Tibial nerve (tissue), 4 donors: ENCODE results near the gene OR4D11.

Experiments
- CTCF ChIP-seq, 5 experiments: fragments of 200-600 bp in 3 of 5; fragments of 450-650 bp in 2 of 5; sonication (generic) in 3 of 5; IDR thresholded peaks; one replicate each; pipeline ENCODE4 v1.5.1; 2016 to 2019; ENCODE audit warnings: antibody characterized with exemption in 5 of 5, mild to moderate bottlenecking in 3 of 5, moderate library complexity in 2 of 5
- EP300 ChIP-seq, 2 donors: sonication (generic); formaldehyde crosslinking; IDR thresholded peaks; one replicate each; pipeline ENCODE4 v1.6.1; 2017; ENCODE audit warnings: antibody characterized with exemption in 2 of 2, mild to moderate bottlenecking in 1 of 2
- POLR2A ChIP-seq, 2 donors: fragments of 450-650 bp; IDR thresholded peaks; one replicate each; pipeline ENCODE4 v1.6.1; 2017; ENCODE audit warnings: antibody characterized with exemption in 2 of 2, mild to moderate bottlenecking in 2 of 2, moderate library complexity in 2 of 2

GRCh38 chr11:59548309-59548656 lies 44.9 kb downstream of the OR4D11 start:
- TF ChIP-seq CTCF (IDR thresholded peaks at IDR 0.05): no peak
- no peak for TF ChIP-seq POLR2A (IDR thresholded peaks at IDR 0.05)
- TF ChIP-seq EP300 (IDR thresholded peaks at IDR 0.05): no peak
